Measurements from ENCODE around the gene DNAJB6.

DNA sequence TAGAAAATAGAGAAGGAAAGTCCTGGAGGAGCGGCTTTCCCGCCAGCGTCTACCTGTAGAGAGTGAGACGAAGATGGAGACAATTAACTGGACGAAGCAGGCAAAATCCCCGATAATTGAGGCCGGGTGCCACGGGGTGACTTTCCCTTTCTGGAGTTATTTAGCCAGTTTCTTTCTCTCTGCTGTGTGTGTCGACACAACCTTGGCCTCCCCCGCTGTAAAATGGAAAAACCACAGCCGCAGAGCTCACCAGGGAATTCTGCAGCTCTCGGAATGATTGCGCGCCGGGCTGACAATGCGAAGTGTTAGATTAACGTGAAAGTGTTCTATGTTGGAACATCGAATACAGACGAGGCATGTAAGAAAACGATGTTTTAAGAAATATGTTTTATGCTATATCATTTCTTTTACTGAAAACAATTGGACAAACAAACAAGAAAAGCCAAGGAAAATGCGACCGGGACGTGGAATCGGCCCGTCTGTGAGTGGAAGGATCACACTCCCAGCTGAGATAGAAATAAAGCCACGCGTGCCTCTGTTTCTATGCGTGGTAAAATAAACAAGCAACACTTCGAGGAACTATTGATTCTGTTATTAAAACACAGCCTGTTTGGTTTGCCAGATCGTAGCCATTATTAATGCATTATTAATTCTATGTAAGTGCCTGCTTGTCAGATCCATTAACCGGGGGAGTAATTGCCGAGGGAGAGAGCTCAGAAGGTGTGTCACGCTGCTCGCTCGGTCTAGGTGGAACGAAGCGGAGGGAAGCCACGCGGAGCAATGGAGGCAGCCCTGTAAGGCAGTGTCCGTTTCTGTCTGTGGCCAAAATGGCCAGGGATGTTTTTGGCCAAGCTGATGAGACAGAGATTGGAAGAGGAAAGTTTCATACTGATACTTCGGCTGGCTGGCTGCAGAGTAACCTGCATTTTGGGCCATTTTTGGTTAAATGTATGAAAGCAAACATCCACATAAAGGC, 129.4 kb downstream of the DNAJB6 start:
- TF ChIP-seq, protein P1, sequence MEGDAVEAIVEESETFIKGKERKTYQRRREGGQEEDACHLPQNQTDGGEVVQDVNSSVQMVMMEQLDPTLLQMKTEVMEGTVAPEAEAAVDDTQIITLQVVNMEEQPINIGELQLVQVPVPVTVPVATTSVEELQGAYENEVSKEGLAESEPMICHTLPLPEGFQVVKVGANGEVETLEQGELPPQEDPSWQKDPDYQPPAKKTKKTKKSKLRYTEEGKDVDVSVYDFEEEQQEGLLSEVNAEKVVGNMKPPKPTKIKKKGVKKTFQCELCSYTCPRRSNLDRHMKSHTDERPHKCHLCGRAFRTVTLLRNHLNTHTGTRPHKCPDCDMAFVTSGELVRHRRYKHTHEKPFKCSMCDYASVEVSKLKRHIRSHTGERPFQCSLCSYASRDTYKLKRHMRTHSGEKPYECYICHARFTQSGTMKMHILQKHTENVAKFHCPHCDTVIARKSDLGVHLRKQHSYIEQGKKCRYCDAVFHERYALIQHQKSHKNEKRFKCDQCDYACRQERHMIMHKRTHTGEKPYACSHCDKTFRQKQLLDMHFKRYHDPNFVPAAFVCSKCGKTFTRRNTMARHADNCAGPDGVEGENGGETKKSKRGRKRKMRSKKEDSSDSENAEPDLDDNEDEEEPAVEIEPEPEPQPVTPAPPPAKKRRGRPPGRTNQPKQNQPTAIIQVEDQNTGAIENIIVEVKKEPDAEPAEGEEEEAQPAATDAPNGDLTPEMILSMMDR (IDR thresholded peaks at IDR 0.05): no peak
- TF ChIP-seq POLR2A (IDR thresholded peaks at IDR 0.05): no peak

All from uterus (tissue), 2 donors.